CD4-positive, alpha-beta T cell treated with Interleukin-6 for 4 hours (primary cell): Measurements from ENCODE around the gene NFKB1.
"Not testable (repeated sequence)": the region's sequence is repeated elsewhere in the genome, so short reads cannot be mapped to it uniquely, and the experiment has no call there.

Experiments used
- DNase-seq: peaks from one replicate; pipeline ENCODE4 v3.0.0-alpha.2; 2020; ENCODE audit warnings: mixed read lengths

Gene NFKB1

GRCh38 chr4:102569200-102569599, 68.0 kb downstream of the NFKB1 start:
- no peak for DNase-seq

- not testable (repeated sequence) for DNase-seq
Measured at GRCh38 chr4:102570211-102570610, 69.1 kb downstream of the NFKB1 start.

- no peak for DNase-seq
Measured at GRCh38 chr4:102572452-102572851, 71.3 kb downstream of the NFKB1 start.

GRCh38 chr4:102574317-102574716, 73.2 kb downstream of the NFKB1 start:
- DNase-seq = peak; percentile 11

- DNase-seq = no peak
Measured at GRCh38 chr4:102575369-102576129, 74.4 kb downstream of the NFKB1 start.

GRCh38 chr4:102578270-102578669, 77.1 kb downstream of the NFKB1 start:
- no peak for DNase-seq

- DNase-seq = peak; percentile 23
Measured at GRCh38 chr4:102578819-102579218, 77.7 kb downstream of the NFKB1 start.

GRCh38 chr4:102579794-102580462, 78.8 kb downstream of the NFKB1 start:
- no peak for DNase-seq

- DNase-seq = no peak
Measured at GRCh38 chr4:102580463-102580842, 79.3 kb downstream of the NFKB1 start.

- DNase-seq = no peak
Measured at GRCh38 chr4:102584091-102584490, 82.9 kb downstream of the NFKB1 start.

- DNase-seq = no peak
Measured at GRCh38 chr4:102585329-102585728, 84.2 kb downstream of the NFKB1 start.

GRCh38 chr4:102586002-102586643, 85.0 kb downstream of the NFKB1 start:
- DNase-seq = no peak

- peak; percentile 39 for DNase-seq
Measured at GRCh38 chr4:102586644-102587021, 85.5 kb downstream of the NFKB1 start.

GRCh38 chr4:102589743-102590142, 88.6 kb downstream of the NFKB1 start:
- no peak for DNase-seq

- no peak for DNase-seq
Measured at GRCh38 chr4:102592256-102592655, 91.1 kb downstream of the NFKB1 start.

GRCh38 chr4:102593147-102593546, 92.0 kb downstream of the NFKB1 start:
- no peak for DNase-seq

GRCh38 chr4:102594000-102594399, 92.8 kb downstream of the NFKB1 start:
- no peak for DNase-seq

GRCh38 chr4:102596532-102596931, 95.4 kb downstream of the NFKB1 start:
- DNase-seq = no peak

- DNase-seq = no peak
Measured at GRCh38 chr4:102598086-102598761, 97.1 kb downstream of the NFKB1 start.

- DNase-seq = no peak
Measured at GRCh38 chr4:102598762-102599374, 97.7 kb downstream of the NFKB1 start.

GRCh38 chr4:102599455-102599854, 98.3 kb downstream of the NFKB1 start:
- no peak for DNase-seq

GRCh38 chr4:102599886-102600285, 98.7 kb downstream of the NFKB1 start:
- DNase-seq = no peak

GRCh38 chr4:102600689-102601088, 99.5 kb downstream of the NFKB1 start:
- no peak for DNase-seq
